HepG2 (cell line): ENCODE measurements around the gene SYS1. TPM values are rescaled to one million over a fixed set of nuclear protein-coding genes. Genes with fewer than 3 reads are reported as not detected.

ENCODE experiments used
- CAMTA2 ChIP-seq: sonication (generic); formaldehyde crosslinking; IDR thresholded peaks from 2 replicates; pipeline ENCODE4 v1.4.0; 2020; ENCODE audit warnings: mild to moderate bottlenecking, missing genetic modification reagents, borderline replicate concordance
- CENPBD1 ChIP-seq: sonication (generic); formaldehyde crosslinking; IDR thresholded peaks from 2 replicates; pipeline ENCODE4 v1.8.0; 2022; ENCODE audit warnings: missing genetic modification reagents, low read depth, mild to moderate bottlenecking, borderline replicate concordance
- DNMT1 ChIP-seq: sonication (generic); formaldehyde crosslinking; IDR thresholded peaks from 2 replicates; pipeline ENCODE4 v1.5.1; 2020; ENCODE audit warnings: mild to moderate bottlenecking, missing genetic modification reagents
- FOXA1 ChIP-seq, 2 experiments: fragments of 450-650 bp in 1 of 2; sonication (generic) in 1 of 2; formaldehyde crosslinking in 1 of 2; IDR thresholded peaks; 2 replicates each; pipeline versions ENCODE4 v1.4.0 to v1.6.1; 2016 to 2020; ENCODE audit warnings: missing genetic modification reagents in 1 of 2
- HMG20B ChIP-seq: conservative IDR thresholded peaks from 2 replicates; pipeline ENCODE4 v1.6.1; 2016; ENCODE audit warnings: missing genetic modification reagents, missing compliant biosample characterization
- KAT8 ChIP-seq: IDR thresholded peaks from 2 replicates; pipeline ENCODE4 v1.6.1; 2016; ENCODE audit warnings: missing genetic modification reagents, missing compliant biosample characterization
- MTA3 ChIP-seq: sonication (generic); formaldehyde crosslinking; IDR thresholded peaks from 2 replicates; pipeline ENCODE4 v1.4.0; 2020; ENCODE audit warnings: missing genetic modification reagents
- MXI1 ChIP-seq: IDR thresholded peaks from 3 replicates; pipeline ENCODE4 v1.6.1; 2012; ENCODE audit warnings: low read depth, low read length, inconsistent platforms, borderline replicate concordance
- MZF1 ChIP-seq: sonication (generic); formaldehyde crosslinking; IDR thresholded peaks from 2 replicates; pipeline ENCODE4 v1.8.1; 2023; ENCODE audit warnings: mild to moderate bottlenecking, missing genetic modification reagents, borderline replicate concordance
- ONECUT2 ChIP-seq: sonication (generic); formaldehyde crosslinking; IDR thresholded peaks from 2 replicates; pipeline ENCODE4 v1.4.0; 2020; ENCODE audit warnings: missing genetic modification reagents
- PCBP2 ChIP-seq: fragments of 200-400 bp; formaldehyde crosslinking; optimal IDR thresholded peaks from 2 replicates; pipeline ENCODE3; 2018; ENCODE audit warnings: low read length, low read depth; ENCODE audit not compliant: poor library complexity, severe bottlenecking
- PHF5A ChIP-seq: IDR thresholded peaks from one replicate; pipeline ENCODE4 v1.6.1; 2018; ENCODE audit warnings: low read depth, missing genetic modification reagents; ENCODE audit not compliant: unreplicated experiment
- POLR2A ChIP-seq, 2 experiments: IDR thresholded peaks; 2 replicates each; pipeline ENCODE4 v1.6.1; 2011; ENCODE audit warnings: low read depth in 2 of 2, low read length in 2 of 2, mild to moderate bottlenecking in 1 of 2, moderate library complexity in 1 of 2; ENCODE audit not compliant: insufficient read depth in 1 of 2
- SKI ChIP-seq: fragments of 450-650 bp; IDR thresholded peaks from one replicate; pipeline ENCODE4 v1.6.1; 2018; ENCODE audit warnings: mild to moderate bottlenecking; ENCODE audit not compliant: partially characterized antibody
- ZBTB2 ChIP-seq: sonication (generic); formaldehyde crosslinking; IDR thresholded peaks from 2 replicates; pipeline ENCODE4 v1.8.0; 2022; ENCODE audit warnings: low read depth, missing genetic modification reagents
- ZFAT ChIP-seq: sonication (generic); formaldehyde crosslinking; conservative IDR thresholded peaks from 2 replicates; pipeline ENCODE4 v1.8.1; 2023; ENCODE audit warnings: missing genetic modification reagents, inconsistent platforms
- ZNF138 ChIP-seq: sonication (generic); formaldehyde crosslinking; IDR thresholded peaks from 2 replicates; pipeline ENCODE4 v1.5.0; 2020; ENCODE audit warnings: mild to moderate bottlenecking, low read depth, missing genetic modification reagents
- ZNF20 ChIP-seq: sonication (generic); formaldehyde crosslinking; IDR thresholded peaks from 2 replicates; pipeline ENCODE4 v1.4.0; 2020; ENCODE audit warnings: mild to moderate bottlenecking, moderate library complexity, missing genetic modification reagents
- ZNF382 ChIP-seq: sonication (generic); formaldehyde crosslinking; IDR thresholded peaks from 2 replicates; pipeline ENCODE4 v1.5.0; 2020; ENCODE audit warnings: missing genetic modification reagents, mild to moderate bottlenecking, borderline replicate concordance
- ZNF432 ChIP-seq: sonication (generic); formaldehyde crosslinking; IDR thresholded peaks from 2 replicates; pipeline ENCODE4 v1.5.0; 2020; ENCODE audit warnings: missing genetic modification reagents, mild to moderate bottlenecking, borderline replicate concordance
- ZNF773 ChIP-seq: sonication (generic); formaldehyde crosslinking; IDR thresholded peaks from 2 replicates; pipeline ENCODE4 v1.4.0; 2020; ENCODE audit warnings: missing genetic modification reagents, borderline replicate concordance
- polyA plus RNA-seq, 8 experiments: library from polyadenylated mRNA; depleted of rRNA in 3 of 8; stranded (reverse) in 7 of 8; unstranded in 1 of 8; fragments of >200 nt; fragmentation: Illumina TruSeq in 4 of 8; extraction: Trizol in 4 of 8; gene quantifications; 2 replicates each; pipeline versions ENCODE4 v1.2.1 to v1.2.3, GENCODE V29; 2011 to 2016; ENCODE audit warnings: low read depth in 4 of 8, missing spikeins in 1 of 8, mixed read lengths in 1 of 8; ENCODE audit not compliant: insufficient read depth in 1 of 8
- total RNA-seq, 5 experiments: library from RNA; depleted of rRNA; stranded (reverse); fragments of >200 nt; fragmentation: Illumina TruSeq; extraction: Trizol; gene quantifications; 2 replicates each; pipeline ENCODE4 v1.2.3, GENCODE V29; 2016; ENCODE audit warnings: low read depth in 1 of 5
- TF ChIP-seq, protein P1 (sequence below): sonication (generic); formaldehyde crosslinking; IDR thresholded peaks from 2 replicates; pipeline ENCODE4 v1.5.0; 2020; ENCODE audit warnings: mild to moderate bottlenecking, low read depth, missing genetic modification reagents, borderline replicate concordance
- TF ChIP-seq, protein P2 (sequence below): sonication (generic); formaldehyde crosslinking; IDR thresholded peaks from 2 replicates; pipeline ENCODE4 v1.4.0; 2020; ENCODE audit warnings: low read depth, missing genetic modification reagents

The SYS1 gene
- total and polyA plus RNA-seq, 2 of the 13 experiments (the other 11 are each of a cell fraction or from before 2014, with no cell fraction given), result 38.3 to 65.6 TPM

DNA sequence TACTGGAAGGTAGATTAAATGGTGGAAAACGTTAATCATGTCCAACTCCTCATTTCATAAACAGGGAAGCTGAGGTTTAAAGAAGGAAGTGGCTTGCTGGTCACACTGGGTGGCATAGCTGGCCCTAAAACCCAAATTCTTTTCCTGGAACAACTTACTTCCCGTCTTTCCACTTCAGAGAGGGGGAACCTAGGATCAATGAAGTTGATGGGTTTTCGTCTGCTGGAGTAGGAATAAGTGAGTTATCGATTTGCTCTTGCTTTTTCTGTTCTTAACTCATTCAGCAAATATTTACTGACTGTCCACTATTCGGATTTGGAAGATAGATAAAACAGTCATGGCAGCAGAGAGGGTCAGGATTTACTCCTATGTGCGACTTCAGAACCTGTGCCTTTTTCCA lies 1.2 kb upstream of the SYS1 start (continued):
- TF ChIP-seq PHF5A (CRISPR knock-in tag), result no peak
- TF ChIP-seq ZNF382 (CRISPR knock-in tag), result no peak
- TF ChIP-seq MXI1, result no peak
- no peak for TF ChIP-seq CENPBD1
- peak; percentile 29 for TF ChIP-seq SKI
- TF ChIP-seq HMG20B, result no peak
- no peak for TF ChIP-seq FOXA1 (IDR thresholded peaks at IDR 0.05)
- TF ChIP-seq FOXA1 (CRISPR knock-in tag; IDR thresholded peaks at IDR 0.05), result 0 out of 2 replicates have a peak, but pooled peaks have one; percentile 38
- TF ChIP-seq CAMTA2 (CRISPR knock-in tag), result no peak
- no peak for TF ChIP-seq ZBTB2
- TF ChIP-seq ZNF20 (CRISPR knock-in tag), result no peak
- TF ChIP-seq, protein P1, sequence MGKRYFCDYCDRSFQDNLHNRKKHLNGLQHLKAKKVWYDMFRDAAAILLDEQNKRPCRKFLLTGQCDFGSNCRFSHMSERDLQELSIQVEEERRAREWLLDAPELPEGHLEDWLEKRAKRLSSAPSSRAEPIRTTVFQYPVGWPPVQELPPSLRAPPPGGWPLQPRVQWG (CRISPR knock-in tag), result no peak
- TF ChIP-seq POLR2A (IDR thresholded peaks at IDR 0.05; ENCODE audit: insufficient read depth in 1 of 2, low read depth in 2 of 2, low read length in 2 of 2), result no peak
- peak; percentile 98 for TF ChIP-seq ONECUT2 (CRISPR knock-in tag)
- no peak for TF ChIP-seq ZNF432 (CRISPR knock-in tag)
- no peak for TF ChIP-seq DNMT1
- TF ChIP-seq MZF1, result no peak
- TF ChIP-seq KAT8 (CRISPR knock-in tag), result no peak; the same call in 1 of the 2 replicates
- 0 out of 2 replicates have a peak, but pooled peaks have one; percentile 43 for TF ChIP-seq ZNF773
- TF ChIP-seq PCBP2, result no peak
- TF ChIP-seq, protein P2, sequence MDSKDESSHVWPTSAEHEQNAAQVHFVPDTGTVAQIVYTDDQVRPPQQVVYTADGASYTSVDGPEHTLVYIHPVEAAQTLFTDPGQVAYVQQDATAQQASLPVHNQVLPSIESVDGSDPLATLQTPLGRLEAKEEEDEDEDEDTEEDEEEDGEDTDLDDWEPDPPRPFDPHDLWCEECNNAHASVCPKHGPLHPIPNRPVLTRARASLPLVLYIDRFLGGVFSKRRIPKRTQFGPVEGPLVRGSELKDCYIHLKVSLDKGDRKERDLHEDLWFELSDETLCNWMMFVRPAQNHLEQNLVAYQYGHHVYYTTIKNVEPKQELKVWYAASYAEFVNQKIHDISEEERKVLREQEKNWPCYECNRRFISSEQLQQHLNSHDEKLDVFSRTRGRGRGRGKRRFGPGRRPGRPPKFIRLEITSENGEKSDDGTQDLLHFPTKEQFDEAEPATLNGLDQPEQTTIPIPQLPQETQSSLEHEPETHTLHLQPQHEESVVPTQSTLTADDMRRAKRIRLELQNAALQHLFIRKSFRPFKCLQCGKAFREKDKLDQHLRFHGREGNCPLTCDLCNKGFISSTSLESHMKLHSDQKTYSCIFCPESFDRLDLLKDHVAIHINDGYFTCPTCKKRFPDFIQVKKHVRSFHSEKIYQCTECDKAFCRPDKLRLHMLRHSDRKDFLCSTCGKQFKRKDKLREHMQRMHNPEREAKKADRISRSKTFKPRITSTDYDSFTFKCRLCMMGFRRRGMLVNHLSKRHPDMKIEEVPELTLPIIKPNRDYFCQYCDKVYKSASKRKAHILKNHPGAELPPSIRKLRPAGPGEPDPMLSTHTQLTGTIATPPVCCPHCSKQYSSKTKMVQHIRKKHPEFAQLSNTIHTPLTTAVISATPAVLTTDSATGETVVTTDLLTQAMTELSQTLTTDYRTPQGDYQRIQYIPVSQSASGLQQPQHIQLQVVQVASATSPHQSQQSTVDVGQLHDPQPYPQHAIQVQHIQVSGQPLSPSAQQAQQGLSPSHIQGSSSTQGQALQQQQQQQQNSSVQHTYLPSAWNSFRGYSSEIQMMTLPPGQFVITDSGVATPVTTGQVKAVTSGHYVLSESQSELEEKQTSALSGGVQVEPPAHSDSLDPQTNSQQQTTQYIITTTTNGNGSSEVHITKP (CRISPR knock-in tag), result 0 out of 2 replicates have a peak, but pooled peaks have one; percentile 24
- TF ChIP-seq ZFAT, result no peak
- TF ChIP-seq ZNF138 (CRISPR knock-in tag), result no peak
- TF ChIP-seq MTA3 (CRISPR knock-in tag), result no peak
